OCI-LY7 (cell line): Measurements from ENCODE around the gene LRRTM3. TPM values are rescaled to one million over a fixed set of nuclear protein-coding genes. Genes with fewer than 3 reads are reported as not detected.

Experiments
- BruUV-seq: library from RNA; stranded (reverse); fragments of 400-500 nt; replicated peaks from 2 replicates; lab custom pipeline; 2021; lab: Mats Ljungman, UMichigan
- CTCF ChIA-PET: fragments of 300-600 bp; sonication (Branson Sonifier 250); formaldehyde crosslinking; loops from one replicate; lab custom pipeline; 2022; ENCODE audit warnings: antibody characterized with exemption; ENCODE audit not compliant: unreplicated experiment; lab: Charles Lee
- POLR2A ChIA-PET: fragments of 300-600 bp; sonication (Branson Sonifier 250); formaldehyde crosslinking; loops from one replicate; lab custom pipeline; 2022; ENCODE audit warnings: antibody characterized with exemption; lab: Charles Lee
- DNase-seq: peaks from one replicate; pipeline ENCODE4 v3.0.0-alpha.2; 2015; ENCODE audit warnings: low spot score
- H2AFZ ChIP-seq: fragments of 200-600 bp; sonication (generic), shearing (Covaris generic); 2 replicates; pipeline ENCODE4 v1.6.1; 2014; ENCODE audit warnings: mild to moderate bottlenecking, antibody characterized with exemption, low read length, moderate library complexity
- H3K27ac ChIP-seq: fragments of 200-600 bp; sonication (generic); 2 replicates; pipeline ENCODE4 v1.5.1; 2014; ENCODE audit warnings: mixed run types, low read depth, mild to moderate bottlenecking, moderate library complexity, low read length, inconsistent platforms; ENCODE audit not compliant: poor library complexity, severe bottlenecking
- H3K36me3 ChIP-seq: fragments of 200-600 bp; sonication (generic); 2 replicates; pipeline ENCODE4 v1.6.1; 2014; ENCODE audit warnings: mild to moderate bottlenecking, antibody characterized with exemption, low read length, moderate library complexity, mixed read lengths; ENCODE audit not compliant: insufficient read depth
- H3K4me1 ChIP-seq: fragments of 200-600 bp; sonication (generic); 2 replicates; pipeline ENCODE4 v1.5.1; 2014; ENCODE audit warnings: mild to moderate bottlenecking, low read length; ENCODE audit not compliant: insufficient read depth, poor library complexity, severe bottlenecking
- H3K4me2 ChIP-seq: fragments of 200-600 bp; sonication (generic); 2 replicates; pipeline ENCODE4 v1.6.1; 2014; ENCODE audit warnings: mild to moderate bottlenecking, low read length
- H3K4me3 ChIP-seq: fragments of 200-600 bp; sonication (generic); 2 replicates; pipeline ENCODE4 v1.5.1; 2014; ENCODE audit warnings: mild to moderate bottlenecking, low read depth, low read length; ENCODE audit not compliant: poor library complexity, severe bottlenecking
- H3K79me2 ChIP-seq: fragments of 200-600 bp; sonication (generic); 2 replicates; pipeline ENCODE4 v1.6.1; 2016; ENCODE audit warnings: low read depth, mild to moderate bottlenecking, low read length, moderate library complexity, mixed read lengths; ENCODE audit not compliant: insufficient read depth
- H3K9me2 ChIP-seq: fragments of 200-600 bp; sonication (generic); 2 replicates; pipeline ENCODE4 v1.6.1; 2016; ENCODE audit warnings: mild to moderate bottlenecking, low read length, mixed read lengths; ENCODE audit not compliant: insufficient read depth
- H3K9me3 ChIP-seq: fragments of 200-600 bp; sonication (generic); 2 replicates; pipeline ENCODE4 v1.6.1; 2014; ENCODE audit warnings: mild to moderate bottlenecking, mixed run types, low read length, mixed read lengths
- H4K20me1 ChIP-seq: fragments of 200-600 bp; sonication (generic); 2 replicates; pipeline ENCODE4 v1.6.1; 2014; ENCODE audit warnings: mild to moderate bottlenecking, antibody characterized with exemption, low read length, moderate library complexity, mixed read lengths; ENCODE audit not compliant: insufficient read depth
- CTCF ChIP-seq: fragments of 200-600 bp; sonication (generic); conservative IDR thresholded peaks from 2 replicates; pipeline ENCODE4 v1.5.1; 2014; ENCODE audit warnings: mild to moderate bottlenecking, antibody characterized with exemption, low read length, moderate library complexity, mixed read lengths
- EZH2phosphoT487 ChIP-seq: fragments of 200-600 bp; sonication (generic); IDR thresholded peaks from 2 replicates; pipeline ENCODE4 v1.6.1; 2018; ENCODE audit warnings: low read depth, borderline replicate concordance, mild to moderate bottlenecking, mixed run types, antibody characterized with exemption, low read length, moderate library complexity, mixed read lengths
- intact Hi-C: fragments of 100-400 bp; cut with micrococcal nuclease; formaldehyde crosslinking; loops from one replicate; pipeline ENCODE4 v1.10.0; 2022; ENCODE audit not compliant: unreplicated experiment
- total RNA-seq, 2 experiments: library from RNA; depleted of rRNA in 1 of 2; stranded (reverse); fragments of >200 nt in 1 of 2; shearing (Covaris generic) in 1 of 2; gene quantifications; 2 replicates each; pipeline ENCODE4 v1.2.3, GENCODE V29; 2014 to 2022

Gene LRRTM3
- total RNA-seq, 2 experiments from 2014 or later: not detected

- no peaks in the 10 kb centered on the region for H3K79me2 ChIP-seq
- intact Hi-C loops: no loop called here
- H3K27ac ChIP-seq: no peak overlapping the region
- H3K9me3 ChIP-seq: no peaks in the 10 kb centered on the region
- no peaks in the 10 kb centered on the region for H3K36me3 ChIP-seq
- H3K4me1 ChIP-seq: no peaks in the 10 kb centered on the region
- H3K9me2 ChIP-seq: no peaks in the 10 kb centered on the region
- H3K4me2 ChIP-seq: no peak overlapping the region
- no peak overlapping the region for H2AFZ ChIP-seq
- CTCF ChIA-PET: no interaction called here
- POLR2A ChIA-PET: interaction anchor here (0.6 kb wide), 1 partner anchor 509 kb away, joined by 3 read pairs; no protein-coding TSS in a partner anchor
- TF ChIP-seq EZH2phosphoT487: no peak
- no peak for TF ChIP-seq CTCF
- no peak overlapping the region for H3K4me3 ChIP-seq
- BruUV-seq: no TSS peak
- H4K20me1 ChIP-seq: no peaks in the 10 kb centered on the region; the same call in 1 of the 2 replicates
- DNase-seq: no peak
Measured at GRCh38 chr10:67011480-67011879, 85.6 kb downstream of the LRRTM3 start.

GRCh38 chr10:67011981-67012380, 86.1 kb downstream of the LRRTM3 start:
- ChIA-PET CTCF (no interaction called here), POLR2A (interaction anchor here (0.6 kb wide), 1 partner anchor 12 kb away, joined by 5 read pairs; no protein-coding TSS in a partner anchor)
- H3K4me1 ChIP-seq: no peaks in the 10 kb centered on the region
- no peaks in the 10 kb centered on the region for H3K9me2 ChIP-seq
- no peak overlapping the region for H3K4me2 ChIP-seq
- DNase-seq: no peak
- H3K9me3 ChIP-seq: no peaks in the 10 kb centered on the region
- no peaks in the 10 kb centered on the region for H3K79me2 ChIP-seq
- no peak overlapping the region for H3K4me3 ChIP-seq
- no peak for TF ChIP-seq EZH2phosphoT487
- TF ChIP-seq CTCF: no peak
- no peak overlapping the region for H3K27ac ChIP-seq
- BruUV-seq: no TSS peak
- H4K20me1 ChIP-seq: no peaks in the 10 kb centered on the region; the same call in 1 of the 2 replicates
- no peaks in the 10 kb centered on the region for H3K36me3 ChIP-seq
- intact Hi-C loops: no loop called here
- H2AFZ ChIP-seq: no peak overlapping the region

GRCh38 chr10:67015225-67015624, 89.4 kb downstream of the LRRTM3 start:
- intact Hi-C loops: no loop called here
- H3K79me2 ChIP-seq: no peaks in the 10 kb centered on the region
- no peaks in the 10 kb centered on the region for H3K9me2 ChIP-seq
- POLR2A ChIA-PET: interaction anchor here (0.6 kb wide), 1 partner anchor 618 kb away, joined by 3 read pairs; no protein-coding TSS in a partner anchor
- H2AFZ ChIP-seq: no peak overlapping the region
- CTCF ChIA-PET: no interaction called here
- no peak overlapping the region for H3K4me2 ChIP-seq
- no peaks in the 10 kb centered on the region for H3K4me1 ChIP-seq
- TF ChIP-seq EZH2phosphoT487 (no peak), CTCF (no peak)
- H3K4me3 ChIP-seq: no peak overlapping the region
- DNase-seq: no peak
- no peaks in the 10 kb centered on the region for H3K9me3 ChIP-seq
- H3K36me3 ChIP-seq: no peaks in the 10 kb centered on the region
- no peaks in the 10 kb centered on the region; the same call in 1 of the 2 replicates for H4K20me1 ChIP-seq
- H3K27ac ChIP-seq: no peak overlapping the region
- no TSS peak for BruUV-seq
